CD8-positive, alpha-beta memory T cell (primary cell): ENCODE measurements around the gene APOL2. TPM values are rescaled to one million over a fixed set of nuclear protein-coding genes. Genes with fewer than 3 reads are reported as not detected.
"Not testable (repeated sequence)": the region's sequence is repeated elsewhere in the genome, so short reads cannot be mapped to it uniquely, and the experiment has no call there.

Source experiments
- CTCF ChIA-PET: fragments of 350-600 bp; sonication (Branson Sonifier 250); formaldehyde crosslinking; loops from one replicate; lab custom pipeline; 2021; ENCODE audit warnings: antibody characterized with exemption; lab: Charles Lee
- POLR2A ChIA-PET: fragments of 350-600 bp; sonication (Branson Sonifier 250); formaldehyde crosslinking; loops from one replicate; lab custom pipeline; 2021; ENCODE audit warnings: antibody characterized with exemption; lab: Charles Lee
- DNase-seq, 5 donors: peaks; one replicate each; pipeline versions ENCODE4 v3.0.0 to v3.0.0-alpha.2; 2020 to 2022; ENCODE audit warnings: mixed read lengths in 1 of 5
- H3K27ac ChIP-seq: one replicate; pipeline ENCODE4 v1.7.0; 2013; ENCODE audit warnings: low read depth, mild to moderate bottlenecking, low read length, moderate library complexity
- H3K27me3 ChIP-seq: 2 replicates; pipeline ENCODE4 v1.7.0; 2013; ENCODE audit warnings: low read length, mild to moderate bottlenecking; ENCODE audit not compliant: insufficient read depth, poor library complexity, severe bottlenecking
- H3K36me3 ChIP-seq: 2 replicates; pipeline ENCODE4 v1.7.0; 2013; ENCODE audit warnings: mild to moderate bottlenecking, low read length, moderate library complexity; ENCODE audit not compliant: insufficient read depth
- H3K4me1 ChIP-seq: 2 replicates; pipeline ENCODE4 v1.7.0; 2013; ENCODE audit warnings: mild to moderate bottlenecking, low read length, moderate library complexity; ENCODE audit not compliant: insufficient read depth
- H3K4me3 ChIP-seq: 2 replicates; pipeline ENCODE4 v1.7.0; 2013; ENCODE audit warnings: mild to moderate bottlenecking, low read length
- H3K9me3 ChIP-seq: 2 replicates; pipeline ENCODE4 v1.7.0; 2013; ENCODE audit warnings: mild to moderate bottlenecking, low read length
- H3K27ac Mint-ChIP-seq, 8 donors: one replicate each; pipeline ENCODE4 v1.8.0; 2020 to 2021; ENCODE audit warnings: mixed read lengths in 8 of 8, mild to moderate bottlenecking in 6 of 8, inconsistent platforms in 3 of 8, moderate library complexity in 3 of 8
- H3K27me3 Mint-ChIP-seq, 2 donors: one replicate each; pipeline ENCODE4 v1.8.0; 2020 to 2021; ENCODE audit warnings: mixed read lengths in 2 of 2, mild to moderate bottlenecking in 1 of 2, moderate library complexity in 1 of 2
- H3K36me3 Mint-ChIP-seq, 3 donors: one replicate each; pipeline ENCODE4 v1.8.0; 2020 to 2021; ENCODE audit warnings: mixed read lengths in 3 of 3, inconsistent platforms in 1 of 3, mild to moderate bottlenecking in 1 of 3
- H3K4me1 Mint-ChIP-seq, 3 donors: one replicate each; pipeline ENCODE4 v1.8.0; 2020 to 2021; ENCODE audit warnings: mixed read lengths in 3 of 3, inconsistent platforms in 1 of 3, mild to moderate bottlenecking in 1 of 3
- H3K4me3 Mint-ChIP-seq, 7 donors: one replicate each; pipeline ENCODE4 v1.8.0; 2020 to 2021; ENCODE audit warnings: mixed read lengths in 7 of 7, mild to moderate bottlenecking in 6 of 7, moderate library complexity in 4 of 7, inconsistent platforms in 2 of 7
- H3K9me3 Mint-ChIP-seq, 5 donors: one replicate each; pipeline ENCODE4 v1.8.0; 2020 to 2022; ENCODE audit warnings: mixed read lengths in 5 of 5, mild to moderate bottlenecking in 3 of 5, moderate library complexity in 2 of 5, inconsistent platforms in 1 of 5
- polyA plus RNA-seq: library from polyadenylated mRNA; unstranded; fragments of 300-500 nt; fragmentation: Illumina TruSeq; gene quantifications from one replicate; pipeline ENCODE4 v1.2.3, GENCODE V29; 2021
- total RNA-seq, 2 experiments: library from RNA; stranded (reverse); gene quantifications; one replicate each; pipeline ENCODE4 v1.2.3, GENCODE V29; 2021

Gene APOL2
- total and polyA plus RNA-seq, 3 experiments from 2014 or later = 27.1 to 62.8 (median 59.0) TPM

DNA sequence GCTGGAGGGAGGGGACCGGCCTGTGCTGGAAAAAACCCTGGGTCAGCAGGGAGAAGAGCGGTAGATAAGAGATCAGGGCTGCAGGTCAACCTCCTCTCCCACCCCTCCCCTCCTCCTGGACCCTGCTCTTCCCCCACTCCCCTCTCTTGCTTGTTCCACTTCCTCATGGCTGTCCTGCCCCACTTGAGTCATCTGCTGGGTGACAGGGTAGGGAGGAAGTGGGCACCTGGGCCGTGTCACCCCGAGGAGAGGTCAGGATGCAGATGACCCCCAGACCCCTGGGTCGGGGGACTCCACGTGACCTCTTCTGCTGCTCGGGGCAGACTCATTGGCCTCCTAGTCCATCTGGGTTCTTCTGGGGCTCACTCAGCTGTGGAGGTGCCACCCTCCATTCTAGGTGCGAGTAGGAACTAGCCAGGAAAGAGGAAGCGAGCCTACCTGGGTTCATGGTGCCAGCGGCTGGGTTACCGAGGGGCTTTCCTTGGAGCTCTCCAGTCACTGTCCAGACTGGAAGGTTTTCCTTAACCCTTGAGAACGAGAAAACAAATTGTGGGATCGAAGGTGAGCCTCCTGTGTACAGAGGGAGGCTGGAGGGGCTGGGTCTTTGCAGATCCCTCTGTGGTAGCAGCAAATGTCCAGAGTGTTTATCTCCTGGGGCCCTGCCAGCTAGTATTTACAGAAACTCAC is 6.5 kb downstream of the APOL2 start:
- Mint-ChIP-seq H3K4me1 (peaks cover 44 to 53% (median 51%) of the 10 kb centered on the region in 3 donors), H3K27ac (peak overlapping the region in 5 of 8 donors; percentile 33 to 84 (median 75)), H3K36me3 (peaks cover 24 to 94% (median 40%) of the 10 kb centered on the region in 3 donors), H3K27me3 (peaks cover 0 to 1% of the 10 kb centered on the region in 2 donors), H3K4me3 (peak overlapping the region in 1 of 7 donors; percentile 56), H3K9me3 (peaks cover 0 to 4% (median 0%) of the 10 kb centered on the region in 5 donors)
- Histone ChIP-seq H3K27ac (no peak overlapping the region), H3K4me1 (peaks cover 30% of the 10 kb centered on the region), H3K9me3 (no peaks in the 10 kb centered on the region), H3K36me3 (peaks cover 51% of the 10 kb centered on the region), H3K27me3 (no peaks in the 10 kb centered on the region), H3K4me3 (no peak overlapping the region)
- POLR2A ChIA-PET = no interaction called here
- no peak for DNase-seq
- CTCF ChIA-PET = no interaction called here

DNA sequence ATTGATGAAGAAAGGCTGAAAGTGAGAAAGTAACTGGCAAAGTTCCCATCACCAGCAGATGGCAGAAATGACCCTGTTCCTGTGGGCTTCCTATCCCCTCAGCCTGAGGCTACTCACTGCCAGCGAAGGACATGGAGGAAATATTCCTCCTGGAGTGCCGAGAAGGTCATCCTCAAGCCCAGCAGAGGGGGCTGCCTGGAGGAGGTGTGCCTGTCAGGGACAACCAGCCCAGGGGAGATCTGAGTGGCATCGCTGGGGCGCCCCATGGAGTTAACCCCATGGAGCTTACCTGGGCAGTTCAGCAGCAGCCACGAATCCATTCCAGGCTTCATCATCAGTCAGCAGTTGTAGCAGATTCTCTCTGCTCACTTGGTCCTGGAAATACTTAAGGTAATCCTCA is 8.3 kb downstream of the APOL2 start:
- CTCF ChIA-PET = interaction anchor here (0.9 kb wide), 1 partner anchor 8 kb away, joined by 5 read pairs; the partner anchor contains the start of gene APOL2
- H3K27me3 ChIP-seq, H3K9me3 Mint-ChIP-seq, H3K27me3 Mint-ChIP-seq, H3K4me3 ChIP-seq, H3K27ac ChIP-seq, DNase-seq, H3K9me3 ChIP-seq, H3K4me3 Mint-ChIP-seq, POLR2A ChIA-PET: not testable (repeated sequence)
- Mint-ChIP-seq H3K4me1 (peaks cover 29 to 35% (median 35%) of the 10 kb centered on the region in 3 donors), H3K27ac (peak overlapping the region in 1 of 8 donors; percentile 63), H3K36me3 (peaks cover 21 to 96% (median 39%) of the 10 kb centered on the region in 3 donors)
- peaks cover 47% of the 10 kb centered on the region for H3K36me3 ChIP-seq
- H3K4me1 ChIP-seq = peaks cover 12% of the 10 kb centered on the region

- H3K27me3 ChIP-seq, H3K4me1 ChIP-seq, H3K27ac ChIP-seq, DNase-seq, POLR2A ChIA-PET, H3K4me3 Mint-ChIP-seq, H3K4me3 ChIP-seq, H3K27me3 Mint-ChIP-seq, H3K9me3 Mint-ChIP-seq, CTCF ChIA-PET, H3K9me3 ChIP-seq: not testable (repeated sequence)
- peaks cover 41% of the 10 kb centered on the region for H3K36me3 ChIP-seq
- peaks cover 15 to 21% (median 21%) of the 10 kb centered on the region in 3 donors for H3K4me1 Mint-ChIP-seq
- peak overlapping the region in 4 of 8 donors; percentile 38 to 64 (median 58) for H3K27ac Mint-ChIP-seq
- peaks cover 7 to 96% (median 28%) of the 10 kb centered on the region in 3 donors for H3K36me3 Mint-ChIP-seq
These were observed 9.7 kb downstream of the APOL2 start for GRCh38 chr22:36229649-36230048.

DNA sequence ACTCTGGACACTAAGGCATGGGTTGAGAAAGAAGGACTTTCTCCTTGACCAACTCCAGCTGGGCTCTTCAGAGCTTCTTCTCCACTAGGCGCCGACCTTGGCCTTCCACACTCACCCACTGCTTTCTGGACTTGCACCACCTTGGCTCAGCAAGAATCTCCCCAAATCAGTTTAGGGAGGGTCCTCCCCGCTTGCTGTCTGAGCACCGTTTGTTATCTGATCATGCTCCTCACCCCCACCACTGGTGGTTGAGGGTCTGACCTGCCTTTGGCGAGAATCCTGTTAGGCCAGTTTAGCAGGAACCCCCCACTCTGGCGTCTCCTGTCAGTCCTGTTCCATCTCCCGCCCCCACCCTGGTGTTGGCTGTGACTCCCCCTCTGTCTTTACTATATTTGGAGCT is 10.4 kb downstream of the APOL2 start:
- Histone ChIP-seq H3K9me3 (no peaks in the 10 kb centered on the region), H3K4me1 (no peaks in the 10 kb centered on the region), H3K27ac (no peak overlapping the region), H3K27me3 (no peaks in the 10 kb centered on the region), H3K36me3 (peaks cover 35% of the 10 kb centered on the region), H3K4me3 (no peak overlapping the region)
- ChIA-PET POLR2A (no interaction called here), CTCF (interaction anchor here (1.7 kb wide), 1 partner anchor 10 kb away, joined by 5 read pairs; the partner anchor contains the start of gene APOL2)
- Mint-ChIP-seq H3K27me3 (no peaks in the 10 kb centered on the region), H3K9me3 (no peaks in the 10 kb centered on the region), H3K4me1 (peaks cover 9 to 14% (median 14%) of the 10 kb centered on the region in 3 donors), H3K36me3 (peaks cover 6 to 91% (median 23%) of the 10 kb centered on the region in 3 donors), H3K4me3 (no peak overlapping the region), H3K27ac (peak overlapping the region in 3 of 8 donors; percentile 15 to 58 (median 56))
- no peak for DNase-seq

DNA sequence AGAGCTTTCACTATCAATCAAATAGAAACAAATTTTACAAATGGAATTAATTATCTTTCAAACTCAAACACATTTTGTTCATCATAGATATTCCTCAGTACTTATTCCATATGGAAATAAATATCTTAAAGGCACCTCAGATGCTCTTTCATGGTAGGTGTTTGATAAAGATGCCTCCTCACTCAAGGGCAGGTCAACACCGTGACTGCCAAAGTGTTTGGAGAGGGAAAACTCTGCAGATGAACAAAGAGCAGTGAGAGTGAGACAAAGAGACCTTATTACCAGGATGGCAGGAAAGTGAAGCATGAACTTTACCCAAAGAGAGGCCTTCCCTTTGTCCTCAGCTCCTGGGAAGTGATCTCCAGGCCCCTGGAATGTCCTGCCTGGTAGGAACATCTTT is 11.0 kb downstream of the APOL2 start:
- H3K4me1 ChIP-seq, H3K27me3 ChIP-seq, POLR2A ChIA-PET, H3K9me3 Mint-ChIP-seq, H3K9me3 ChIP-seq, H3K4me3 Mint-ChIP-seq, H3K4me1 Mint-ChIP-seq, H3K27ac ChIP-seq, DNase-seq, H3K4me3 ChIP-seq, H3K27me3 Mint-ChIP-seq: not testable (repeated sequence)
- peaks cover 34% of the 10 kb centered on the region for H3K36me3 ChIP-seq
- Mint-ChIP-seq H3K36me3 (peaks cover 6 to 86% (median 19%) of the 10 kb centered on the region in 3 donors), H3K27ac (peak overlapping the region in 2 of 8 donors; percentile 15 to 56)
- CTCF ChIA-PET = interaction anchor here (1.1 to 1.7 kb wide), 3 partner anchors 10 to 258 kb away, joined by 3 to 5 read pairs (median 3); partner anchors contain the start of gene APOL2

DNA sequence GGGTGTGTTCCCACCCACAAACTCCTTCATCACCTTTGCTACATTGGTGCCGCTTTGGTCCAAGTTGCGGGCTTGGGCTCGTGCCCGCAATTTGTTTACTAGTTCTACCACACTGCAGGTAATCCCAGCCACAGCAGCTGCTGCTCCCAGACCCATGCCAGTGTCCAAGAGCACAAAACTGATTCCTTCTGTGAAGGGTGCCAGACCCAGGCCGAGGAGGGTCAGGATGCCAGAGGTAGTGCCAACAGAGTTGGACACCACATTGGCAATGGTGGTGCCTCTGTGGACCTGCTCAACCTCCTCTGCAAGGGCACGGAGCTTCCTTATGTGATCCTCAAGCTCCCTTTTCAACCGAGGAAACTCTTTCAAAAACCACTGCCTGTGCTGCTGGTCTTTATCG is 11.5 kb downstream of the APOL2 start:
- H3K36me3 Mint-ChIP-seq = peaks cover 6 to 80% (median 18%) of the 10 kb centered on the region in 3 donors

GRCh38 chr22:36227396-36227795 is 11.9 kb downstream of the APOL2 start:
- H3K4me1 Mint-ChIP-seq = peaks cover 4 to 6% (median 4%) of the 10 kb centered on the region in 3 donors
- no peak overlapping the region for H3K4me3 Mint-ChIP-seq
- no peak for DNase-seq
- peaks cover 6 to 77% (median 18%) of the 10 kb centered on the region in 3 donors for H3K36me3 Mint-ChIP-seq
- H3K9me3 ChIP-seq = no peaks in the 10 kb centered on the region
- no peaks in the 10 kb centered on the region for H3K9me3 Mint-ChIP-seq
- H3K4me3 ChIP-seq = no peak overlapping the region
- H3K27me3 ChIP-seq = no peaks in the 10 kb centered on the region
- no peaks in the 10 kb centered on the region for H3K27me3 Mint-ChIP-seq
- H3K27ac Mint-ChIP-seq = peak overlapping the region in 1 of 8 donors; percentile 29
- POLR2A ChIA-PET = interaction anchor here (0.5 to 0.7 kb wide), 3 partner anchors 24 to 191 kb away, joined by 3 to 11 read pairs (median 8); no protein-coding TSS in a partner anchor
- no peak overlapping the region for H3K27ac ChIP-seq
- no peaks in the 10 kb centered on the region for H3K4me1 ChIP-seq
- CTCF ChIA-PET = interaction anchor here (0.7 to 1.7 kb wide), 6 partner anchors 10 to 596 kb away, joined by 3 to 5 read pairs (median 3); partner anchors contain the start of gene APOL2
- peaks cover 25% of the 10 kb centered on the region for H3K36me3 ChIP-seq

More for the DNA sequence above, 11.5 kb downstream of the APOL2 start:
- no peaks in the 10 kb centered on the region for H3K27me3 Mint-ChIP-seq
- Histone ChIP-seq H3K27me3 (no peaks in the 10 kb centered on the region), H3K4me3 (no peak overlapping the region), H3K36me3 (peaks cover 29% of the 10 kb centered on the region), H3K27ac (no peak overlapping the region), H3K4me1 (no peaks in the 10 kb centered on the region), H3K9me3 (no peaks in the 10 kb centered on the region)
- H3K27ac Mint-ChIP-seq = peak overlapping the region in 1 of 8 donors; percentile 29
- peaks cover 3 to 7% (median 6%) of the 10 kb centered on the region in 3 donors for H3K4me1 Mint-ChIP-seq
- ChIA-PET POLR2A (interaction anchor here (0.5 to 0.7 kb wide), 2 partner anchors 24 to 83 kb away, joined by 3 to 11 read pairs; no protein-coding TSS in a partner anchor), CTCF (interaction anchor here (0.7 to 1.7 kb wide), 5 partner anchors 10 to 597 kb away, joined by 3 to 5 read pairs (median 3); partner anchors contain the start of gene APOL2)
- H3K9me3 Mint-ChIP-seq = no peaks in the 10 kb centered on the region
- H3K4me3 Mint-ChIP-seq = no peak overlapping the region
- no peak for DNase-seq

DNA sequence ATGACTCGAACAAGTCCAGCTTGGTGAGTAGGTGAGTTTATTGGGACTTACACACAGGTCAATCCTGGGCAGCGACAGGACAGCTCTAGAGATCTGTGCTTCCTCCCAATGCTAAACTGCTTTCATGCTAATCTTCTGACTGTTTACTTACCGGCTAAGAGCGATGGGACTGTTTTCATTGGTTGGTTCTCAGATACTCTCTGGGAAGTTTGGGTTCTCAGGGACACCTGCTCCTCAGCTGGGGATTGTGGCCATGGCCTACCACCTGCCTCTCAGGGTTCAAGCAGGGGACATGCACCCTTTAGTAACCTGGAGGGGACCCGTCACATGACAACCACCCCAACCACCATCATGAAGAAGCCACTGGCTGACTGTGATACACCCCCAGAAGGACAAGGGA is 13.1 kb downstream of the APOL2 start:
- CTCF ChIA-PET = interaction anchor here (1.1 kb wide), 1 partner anchor 31 kb away, joined by 3 read pairs; no protein-coding TSS in a partner anchor
- H3K27ac ChIP-seq = no peak overlapping the region
- Mint-ChIP-seq H3K9me3 (no peaks in the 10 kb centered on the region), H3K27me3 (no peaks in the 10 kb centered on the region), H3K27ac (peak overlapping the region in 1 of 8 donors; percentile 38), H3K4me3 (no peak overlapping the region), H3K36me3 (peaks cover 3 to 65% (median 10%) of the 10 kb centered on the region in 3 donors), H3K4me1 (peaks cover 6 to 9% (median 8%) of the 10 kb centered on the region in 3 donors)
- H3K4me3 ChIP-seq = no peak overlapping the region
- H3K4me1 ChIP-seq = no peaks in the 10 kb centered on the region
- DNase-seq = no peak
- no peaks in the 10 kb centered on the region for H3K27me3 ChIP-seq
- POLR2A ChIA-PET = no interaction called here
- no peaks in the 10 kb centered on the region for H3K9me3 ChIP-seq
- H3K36me3 ChIP-seq = peaks cover 17% of the 10 kb centered on the region
